Measurements from ENCODE around the gene CXCL13. TPM values are rescaled to one million over a fixed set of nuclear protein-coding genes. Genes with fewer than 3 reads are reported as not detected.
"Not testable (repeated sequence)": the region's sequence is repeated elsewhere in the genome, so short reads cannot be mapped to it uniquely, and the experiment has no call there.

The CXCL13 gene
- polyA plus RNA-seq, 1 experiment, result not detected

DNA sequence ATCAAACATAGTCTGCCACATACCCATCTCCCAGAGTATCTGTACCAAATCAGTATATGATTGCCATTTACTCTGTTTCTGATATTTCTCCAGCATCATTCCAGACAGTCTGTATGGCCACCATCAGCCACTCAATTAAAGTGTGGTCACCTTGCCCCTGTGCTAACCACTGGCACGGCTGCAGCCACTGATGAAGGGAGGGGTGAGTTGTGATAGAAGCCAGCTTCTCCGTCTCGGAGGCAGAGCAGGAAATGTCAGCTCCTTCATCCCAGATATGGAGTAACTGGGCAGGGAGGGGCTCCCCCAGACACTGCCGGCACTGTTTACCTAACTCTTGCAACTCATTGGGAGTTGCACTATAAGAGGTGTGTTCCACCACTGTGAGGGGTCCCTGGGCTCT, 30.3 kb downstream of the CXCL13 start:
- TF ChIP-seq, protein P1, sequence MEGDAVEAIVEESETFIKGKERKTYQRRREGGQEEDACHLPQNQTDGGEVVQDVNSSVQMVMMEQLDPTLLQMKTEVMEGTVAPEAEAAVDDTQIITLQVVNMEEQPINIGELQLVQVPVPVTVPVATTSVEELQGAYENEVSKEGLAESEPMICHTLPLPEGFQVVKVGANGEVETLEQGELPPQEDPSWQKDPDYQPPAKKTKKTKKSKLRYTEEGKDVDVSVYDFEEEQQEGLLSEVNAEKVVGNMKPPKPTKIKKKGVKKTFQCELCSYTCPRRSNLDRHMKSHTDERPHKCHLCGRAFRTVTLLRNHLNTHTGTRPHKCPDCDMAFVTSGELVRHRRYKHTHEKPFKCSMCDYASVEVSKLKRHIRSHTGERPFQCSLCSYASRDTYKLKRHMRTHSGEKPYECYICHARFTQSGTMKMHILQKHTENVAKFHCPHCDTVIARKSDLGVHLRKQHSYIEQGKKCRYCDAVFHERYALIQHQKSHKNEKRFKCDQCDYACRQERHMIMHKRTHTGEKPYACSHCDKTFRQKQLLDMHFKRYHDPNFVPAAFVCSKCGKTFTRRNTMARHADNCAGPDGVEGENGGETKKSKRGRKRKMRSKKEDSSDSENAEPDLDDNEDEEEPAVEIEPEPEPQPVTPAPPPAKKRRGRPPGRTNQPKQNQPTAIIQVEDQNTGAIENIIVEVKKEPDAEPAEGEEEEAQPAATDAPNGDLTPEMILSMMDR (IDR thresholded peaks at IDR 0.05; ENCODE audit: insufficient read depth, low read depth, low read length), result no peak
- Histone ChIP-seq H3K36me3 (ENCODE audit: control insufficient read depth, insufficient read depth, low read length) (no peaks in the 10 kb centered on the region), H3K27me3 (ENCODE audit: control insufficient read depth, insufficient read depth, low read length) (no peaks in the 10 kb centered on the region), H3K4me3 (ENCODE audit: low read depth, low read length) (no peak overlapping the region)
- CTCF ChIA-PET, result interaction anchor here (2.1 kb wide), 1 partner anchor 17 kb away, joined by 7 read pairs; no protein-coding TSS in a partner anchor
- POLR2A ChIA-PET, result no interaction called here
- no peak for DNase-seq (ENCODE audit: low read depth)

DNA sequence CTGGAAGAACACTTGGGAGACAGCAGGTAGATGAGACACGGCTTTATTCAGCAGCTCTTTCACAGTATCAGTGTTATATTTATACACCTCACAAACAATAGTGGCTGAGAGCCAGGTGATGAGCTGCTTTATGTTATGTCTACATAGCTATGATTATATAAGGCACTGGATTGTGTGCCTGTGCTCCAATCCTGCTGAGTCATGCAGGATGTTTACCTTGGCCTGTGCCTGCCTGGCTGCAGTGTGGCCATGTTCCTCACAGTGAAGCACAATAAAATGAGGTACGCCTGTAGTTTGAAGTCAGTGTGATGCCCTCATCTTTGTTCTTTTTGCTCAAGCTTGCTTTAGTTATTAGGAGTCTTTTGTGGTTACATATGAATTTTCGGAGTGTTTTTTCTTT, 31.3 kb downstream of the CXCL13 start:
- ChIA-PET POLR2A (no interaction called here), CTCF (interaction anchor here (1.0 to 2.1 kb wide), 3 partner anchors 15 to 36 kb away, joined by 3 to 7 read pairs (median 3); no protein-coding TSS in a partner anchor)
- Histone ChIP-seq H3K4me3 (ENCODE audit: low read depth, low read length) (no peak overlapping the region), H3K36me3 (ENCODE audit: control insufficient read depth, insufficient read depth, low read length) (no peaks in the 10 kb centered on the region), H3K27me3 (ENCODE audit: control insufficient read depth, insufficient read depth, low read length) (no peaks in the 10 kb centered on the region; the same call in 1 of the 2 replicates)
- TF ChIP-seq, protein P1 (IDR thresholded peaks at IDR 0.05; ENCODE audit: insufficient read depth, low read depth, low read length), result no peak
- DNase-seq (ENCODE audit: low read depth), result peak; percentile 4

DNA sequence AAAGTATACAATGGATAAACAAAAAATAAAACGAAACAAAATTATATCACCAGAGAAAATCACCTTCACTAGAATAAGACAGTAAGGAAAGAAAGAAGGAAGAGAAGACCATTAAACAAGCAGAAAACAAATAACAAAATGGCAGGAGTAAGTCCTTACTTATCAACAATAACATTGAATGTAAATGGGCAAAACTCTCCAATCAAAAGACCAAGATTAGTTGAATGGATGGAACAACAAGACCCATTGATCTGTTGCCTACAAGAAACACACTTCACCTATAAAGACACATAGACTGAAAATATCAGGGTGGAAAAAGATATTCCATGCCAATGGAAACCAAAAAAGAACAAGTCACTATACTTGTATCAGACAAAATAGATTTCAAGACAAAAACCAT, 38.4 kb downstream of the CXCL13 start:
- CTCF ChIA-PET; H3K4me3 ChIP-seq (ENCODE audit: low read depth, low read length); POLR2A ChIA-PET; H3K36me3 ChIP-seq (ENCODE audit: control insufficient read depth, insufficient read depth, low read length); H3K27me3 ChIP-seq (ENCODE audit: control insufficient read depth, insufficient read depth, low read length); DNase-seq (ENCODE audit: low read depth): not testable (repeated sequence)

DNA sequence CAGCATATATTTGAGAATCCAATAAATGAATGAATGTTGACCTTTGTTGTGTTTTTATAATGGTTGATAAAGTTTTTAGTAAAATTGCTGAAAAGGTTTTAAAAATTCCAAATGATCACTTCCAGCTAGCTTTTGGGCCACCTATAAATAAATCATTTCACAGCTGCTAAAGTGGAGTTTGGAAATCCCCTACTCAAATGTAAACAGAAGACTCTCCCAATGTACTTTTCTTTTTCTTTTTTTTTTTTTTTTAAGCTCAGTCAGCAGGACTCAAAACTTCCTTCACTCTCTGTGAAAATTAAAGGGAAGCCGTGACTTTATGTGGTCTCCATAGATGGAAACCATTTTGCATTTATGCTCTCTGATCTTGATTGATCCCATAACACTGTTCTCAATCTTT, 45.2 kb downstream of the CXCL13 start:
- H3K27me3 ChIP-seq (ENCODE audit: control insufficient read depth, insufficient read depth, low read length), result no peaks in the 10 kb centered on the region
- POLR2A ChIA-PET, result no interaction called here
- CTCF ChIA-PET, result no interaction called here
- TF ChIP-seq, protein P1 (IDR thresholded peaks at IDR 0.05; ENCODE audit: insufficient read depth, low read depth, low read length), result no peak
- DNase-seq (ENCODE audit: low read depth), result no peak
- no peak overlapping the region for H3K4me3 ChIP-seq (ENCODE audit: low read depth, low read length)
- H3K36me3 ChIP-seq (ENCODE audit: control insufficient read depth, insufficient read depth, low read length), result no peaks in the 10 kb centered on the region

DNA sequence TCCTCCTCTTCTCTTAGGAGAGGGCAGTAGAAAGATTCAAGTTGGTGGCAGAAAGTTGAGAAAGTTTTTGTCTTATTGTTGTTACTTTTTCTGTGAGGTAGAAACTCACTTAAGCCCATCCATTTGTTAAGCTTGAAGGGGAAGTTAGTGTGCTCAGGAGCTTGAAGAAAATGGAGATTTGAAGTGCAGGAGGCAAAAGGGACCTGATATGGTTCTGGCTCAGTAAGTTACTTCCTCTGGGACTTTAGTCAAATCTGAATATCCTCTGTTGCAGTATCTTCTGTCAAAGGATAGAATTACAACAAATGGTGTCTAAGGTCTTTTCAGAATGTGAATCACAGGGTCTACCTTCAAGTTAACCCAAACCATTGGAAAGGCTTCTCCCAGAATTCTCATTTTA, 46.2 kb downstream of the CXCL13 start:
- TF ChIP-seq, protein P1 (IDR thresholded peaks at IDR 0.05; ENCODE audit: insufficient read depth, low read depth, low read length), result no peak
- POLR2A ChIA-PET, result no interaction called here
- CTCF ChIA-PET, result no interaction called here
- Histone ChIP-seq H3K4me3 (ENCODE audit: low read depth, low read length) (no peak overlapping the region), H3K36me3 (ENCODE audit: control insufficient read depth, insufficient read depth, low read length) (no peaks in the 10 kb centered on the region), H3K27me3 (ENCODE audit: control insufficient read depth, insufficient read depth, low read length) (no peaks in the 10 kb centered on the region)
- DNase-seq (ENCODE audit: low read depth), result no peak

DNA sequence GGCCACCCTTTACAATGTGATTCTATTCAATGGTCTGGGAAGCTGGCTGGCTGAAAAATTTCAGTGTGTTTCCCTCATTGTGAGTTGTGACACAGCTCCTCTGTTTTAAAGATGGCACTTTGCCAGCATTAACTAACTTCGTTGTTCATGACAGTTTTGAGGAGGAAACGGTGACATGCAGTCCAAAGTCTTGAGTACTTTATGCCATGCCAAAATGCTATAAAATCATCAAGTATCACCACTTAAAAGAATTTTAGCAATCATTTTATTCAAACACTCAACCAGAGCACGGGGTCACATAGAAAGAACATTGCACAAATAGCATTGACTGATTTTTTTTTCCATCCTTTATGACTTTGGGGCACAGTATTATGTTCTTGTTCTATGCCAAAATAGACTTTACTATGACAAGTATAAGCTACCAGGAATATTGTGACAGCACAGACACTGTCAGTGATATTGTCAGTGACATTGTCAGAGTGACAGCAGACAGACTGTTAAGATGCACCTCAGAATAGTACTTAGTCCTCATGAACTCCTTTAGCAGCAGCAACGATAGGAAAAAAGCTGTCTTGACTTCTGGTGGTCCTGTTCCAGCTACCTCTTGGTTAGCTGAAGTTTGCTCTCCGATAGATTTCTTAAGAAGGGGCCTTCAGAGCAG, 46.7 kb downstream of the CXCL13 start:
- TF ChIP-seq, protein P1 (IDR thresholded peaks at IDR 0.05; ENCODE audit: insufficient read depth, low read depth, low read length), result no peak
- no peaks in the 10 kb centered on the region for H3K27me3 ChIP-seq (ENCODE audit: control insufficient read depth, insufficient read depth, low read length)
- H3K4me3 ChIP-seq (ENCODE audit: low read depth, low read length), result no peak overlapping the region
- POLR2A ChIA-PET, result no interaction called here
- CTCF ChIA-PET, result no interaction called here
- DNase-seq (ENCODE audit: low read depth), result no peak
- H3K36me3 ChIP-seq (ENCODE audit: control insufficient read depth, insufficient read depth, low read length), result no peaks in the 10 kb centered on the region

Data from BJ (cell line).